HG02884 (cell line): ENCODE data around the gene SYDE2.
"Not testable (repeated sequence)": the region's sequence is repeated elsewhere in the genome, so short reads cannot be mapped to it uniquely, and the experiment has no call there.

Experiments used
- ATAC-seq: cut with Tn5 transposase; IDR thresholded peaks from one replicate; pipeline ENCODE4 v1.9.1; 2021; ENCODE audit warnings: mild to moderate bottlenecking, moderate library complexity; ENCODE audit not compliant: unreplicated experiment

The SYDE2 gene

GRCh38 chr1:85219853-85220610 is 19.2 kb upstream of the SYDE2 start:
- ATAC-seq, result no peak

DNA sequence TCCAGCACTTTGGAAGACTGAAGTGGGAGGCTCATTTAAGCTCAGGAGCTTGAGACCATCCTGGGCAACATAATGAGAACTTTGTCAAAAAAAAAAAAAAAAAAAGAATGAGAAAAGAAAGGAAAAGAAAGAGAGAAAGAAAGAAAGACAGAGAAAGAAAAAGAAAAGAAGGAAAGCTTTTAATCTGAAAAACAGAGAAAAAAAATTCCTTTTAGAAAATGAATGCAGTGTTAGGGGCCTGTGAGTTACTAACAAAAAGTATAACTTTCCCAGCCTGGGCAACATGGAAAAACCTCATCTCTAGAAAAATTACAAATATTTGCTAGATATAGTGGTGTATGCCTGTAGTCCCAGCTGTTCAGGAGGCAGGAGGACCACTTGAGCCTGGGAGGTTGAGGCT is 15.9 kb upstream of the SYDE2 start:
- ATAC-seq, result no peak

DNA sequence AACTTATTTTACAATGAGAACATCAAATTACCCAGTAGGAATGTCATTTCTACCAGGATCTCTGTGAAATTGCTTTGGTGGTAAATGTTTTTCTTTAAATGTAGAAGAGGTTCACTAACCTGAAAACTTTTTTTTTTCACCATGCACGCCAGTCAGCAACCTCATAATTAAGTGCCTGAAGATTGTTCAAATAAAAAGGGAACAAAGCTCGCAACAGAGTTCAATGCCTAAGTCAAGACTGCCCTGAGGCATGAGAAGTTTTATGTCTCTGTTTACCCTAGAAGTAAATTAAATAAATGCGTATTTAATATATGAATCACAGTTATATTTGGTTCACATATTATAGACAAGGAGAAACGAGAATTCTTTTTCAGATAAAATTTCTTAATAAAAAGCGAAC is 13.8 kb upstream of the SYDE2 start:
- no peak for ATAC-seq

- ATAC-seq, result no peak
These were observed 7.7 kb upstream of the SYDE2 start for GRCh38 chr1:85208488-85208887.

GRCh38 chr1:85203573-85204171 is 2.9 kb upstream of the SYDE2 start:
- no peak for ATAC-seq

DNA sequence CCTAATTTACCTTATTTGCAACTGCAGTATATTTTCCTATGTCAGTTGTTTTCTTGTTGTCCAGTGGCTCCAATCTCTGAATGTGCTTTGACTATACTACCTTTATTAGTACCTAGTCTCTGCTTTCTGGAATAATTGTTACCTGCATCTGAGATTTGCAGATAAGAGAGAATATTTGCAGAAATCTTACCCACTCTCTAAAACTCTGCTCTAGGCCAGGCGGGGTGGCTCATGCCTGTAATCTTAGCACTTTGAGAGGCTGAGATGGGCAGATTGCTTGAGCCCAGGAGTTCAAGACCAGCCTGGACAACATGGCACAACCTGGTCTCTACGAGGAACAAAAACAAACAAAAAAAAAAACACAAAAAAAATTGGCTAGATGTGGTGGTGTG is 2.0 kb upstream of the SYDE2 start:
- ATAC-seq, result no peak

- no peak for ATAC-seq
These were observed 1.5 kb upstream of the SYDE2 start for GRCh38 chr1:85202092-85202863.

DNA sequence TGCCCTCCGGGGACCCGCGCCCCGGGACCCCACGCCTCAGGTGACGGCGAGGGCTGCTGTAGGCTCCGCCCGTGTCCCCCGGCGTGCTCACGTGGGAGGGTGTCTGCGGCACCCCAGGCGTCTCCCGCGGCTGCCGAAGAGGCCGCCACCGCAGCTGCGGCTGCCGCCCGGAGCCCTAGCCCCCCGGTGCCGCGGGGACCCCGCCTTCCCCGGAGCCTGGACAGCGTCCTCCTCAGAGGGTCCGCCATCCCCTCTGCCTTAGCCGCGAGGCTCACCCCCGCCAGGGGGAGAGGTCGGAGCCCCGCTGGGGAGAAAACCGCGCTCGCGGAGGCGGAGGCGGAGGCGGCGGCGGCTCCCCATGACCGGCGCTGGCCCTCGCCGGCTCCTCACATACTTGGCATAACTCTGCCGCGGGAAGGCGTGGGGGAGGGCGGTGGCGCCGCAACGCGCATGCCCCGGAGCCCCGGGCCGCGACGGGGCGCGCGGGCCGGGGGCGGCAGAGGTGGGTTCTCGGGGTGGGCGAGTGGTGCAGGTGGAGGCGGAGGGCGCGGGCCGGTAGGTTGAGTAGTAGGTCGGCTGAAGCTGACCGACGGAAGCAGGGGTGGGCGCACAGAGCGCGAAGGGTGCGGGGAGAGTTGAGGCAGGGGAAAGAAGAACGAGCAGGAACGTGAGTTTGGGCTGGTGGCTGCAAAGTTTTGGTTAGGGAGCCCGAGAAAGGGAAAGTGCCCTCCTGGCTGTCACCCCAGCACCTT is 700 bp upstream of the SYDE2 start:
- ATAC-seq, result peak; percentile 55

GRCh38 chr1:85199667-85200462 is 951 bp downstream of the SYDE2 start:
- ATAC-seq, result no peak

DNA sequence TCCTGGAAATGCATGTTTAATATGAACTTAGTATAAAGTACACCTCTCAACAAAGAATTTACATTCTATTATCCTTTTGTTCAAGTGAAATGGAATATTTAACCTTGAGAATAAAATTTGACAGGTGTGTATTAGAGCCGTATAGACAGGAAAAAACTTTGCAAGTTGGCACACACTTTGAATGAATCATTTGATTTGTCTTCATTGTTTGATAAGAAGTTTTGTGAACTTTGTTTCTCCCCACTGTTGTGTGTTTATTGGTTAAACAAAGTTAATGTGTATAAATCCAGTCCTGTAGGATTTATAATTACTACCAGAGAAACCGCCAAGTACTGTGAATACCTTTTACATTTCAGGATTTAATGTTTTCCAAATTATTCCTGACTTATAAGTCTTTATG is 2.0 kb downstream of the SYDE2 start:
- no peak for ATAC-seq

DNA sequence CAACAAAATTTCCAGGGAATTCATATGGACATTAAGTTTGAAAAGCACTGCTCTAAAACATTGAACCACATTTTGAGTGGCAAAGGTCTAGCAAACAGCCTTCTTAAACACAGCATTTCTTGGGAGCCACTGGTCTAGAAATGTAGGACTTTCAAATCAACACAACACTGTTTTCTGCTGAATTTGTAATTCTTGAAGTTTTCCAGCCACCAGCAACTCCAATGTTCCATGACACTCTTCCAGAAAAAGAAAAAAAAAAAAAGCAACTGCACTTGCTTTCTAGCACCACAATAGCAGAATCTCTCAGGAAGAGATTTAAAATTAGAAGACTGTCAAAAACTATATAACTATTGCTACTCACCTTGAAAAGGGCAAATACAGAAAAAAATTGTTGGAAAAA is 4.5 kb downstream of the SYDE2 start:
- ATAC-seq, result no peak

- no peak for ATAC-seq
These were observed 5.1 kb downstream of the SYDE2 start for GRCh38 chr1:85195703-85196102.

DNA sequence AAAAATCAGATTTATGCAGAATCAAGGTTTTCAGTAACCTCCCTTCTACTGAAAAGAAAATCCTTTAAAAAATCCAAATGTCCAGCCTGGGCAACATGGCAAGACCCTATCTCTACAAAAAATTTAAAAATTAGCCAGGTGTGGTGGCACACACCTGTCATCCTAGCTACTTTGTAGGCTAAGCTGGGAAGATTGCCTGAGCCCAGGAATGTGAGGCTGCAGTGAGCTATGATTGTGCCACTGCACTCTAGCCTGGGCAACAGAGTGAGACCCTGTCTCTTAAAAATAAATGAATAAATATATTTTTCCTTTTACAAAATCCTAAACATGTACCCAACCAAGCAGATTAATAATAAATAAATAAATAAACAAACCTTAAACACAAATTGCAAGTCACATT is 8.7 kb downstream of the SYDE2 start:
- not testable (repeated sequence) for ATAC-seq

DNA sequence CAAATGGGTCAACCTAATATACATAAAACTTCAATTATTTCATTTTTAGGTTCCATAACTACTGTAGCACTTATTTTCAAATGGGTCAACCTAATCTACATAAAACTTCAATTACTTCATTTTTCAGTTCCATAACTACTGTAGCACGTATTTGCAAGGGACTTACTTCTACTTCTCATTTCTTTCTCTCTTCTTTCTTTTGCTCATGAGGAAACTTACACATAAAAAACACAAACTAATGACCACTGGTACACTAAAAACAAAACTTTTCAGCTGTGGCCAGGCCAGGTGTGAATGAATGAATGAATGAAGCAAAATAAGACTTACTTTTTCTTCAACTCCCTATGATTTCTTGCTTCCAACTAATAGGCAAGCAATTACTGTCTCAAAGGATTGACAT is 11.7 kb downstream of the SYDE2 start:
- no peak for ATAC-seq

- no peak for ATAC-seq
These were observed 12.3 kb downstream of the SYDE2 start for GRCh38 chr1:85188530-85188929.

- not testable (repeated sequence) for ATAC-seq
These were observed 13.8 kb downstream of the SYDE2 start for GRCh38 chr1:85187021-85187420.

- ATAC-seq, result no peak
These were observed 16.6 kb downstream of the SYDE2 start for GRCh38 chr1:85184245-85184644.

- ATAC-seq, result no peak
These were observed 18.1 kb downstream of the SYDE2 start for GRCh38 chr1:85182700-85183099.

- ATAC-seq, result no peak
These were observed 19.9 kb downstream of the SYDE2 start for GRCh38 chr1:85180869-85181268.

- ATAC-seq, result no peak
These were observed 21.3 kb downstream of the SYDE2 start for GRCh38 chr1:85179522-85179921.

GRCh38 chr1:85178396-85178795 is 22.4 kb downstream of the SYDE2 start:
- ATAC-seq, result no peak
